Skin epidermis (tissue), 12 donors: ENCODE data around the gene MDK.

Source experiments
- H3K27ac ChIP-seq, 21 experiments: fragments of 200-600 bp; sonication (generic) in 11 of 21; one replicate each; pipeline ENCODE4 v1.5.0; 2020; ENCODE audit warnings: mild to moderate bottlenecking in 3 of 21, inconsistent platforms in 2 of 21, moderate library complexity in 2 of 21
- H3K4me3 ChIP-seq, 7 experiments: fragments of 200-600 bp; sonication (generic) in 2 of 7; one replicate each; pipeline ENCODE4 v1.5.0; 2020; ENCODE audit warnings: inconsistent platforms in 2 of 7, mild to moderate bottlenecking in 2 of 7, moderate library complexity in 1 of 7

The MDK gene

GRCh38 chr11:46390331-46391171 lies 9.1 kb downstream of the MDK start:
- Histone ChIP-seq H3K4me3 (no peak overlapping the region), H3K27ac (no peak overlapping the region)

- no peak overlapping the region for H3K27ac ChIP-seq
- H3K4me3 ChIP-seq, result peak overlapping the region in 6 of 7 experiments; percentile 20 to 40 (median 32)
Observed at GRCh38 chr11:46391186-46391577, 9.7 kb downstream of the MDK start.

GRCh38 chr11:46391578-46392420 lies 10.3 kb downstream of the MDK start, which contains the start of gene CHRM4:
CHRM4 (minus strand) TSS chr11:46391776; CDS start chr11:46386557, 5,219 bp downstream.
- Histone ChIP-seq H3K4me3 (peak within 1 kb of the TSS; percentile 8 to 40 (median 29)), H3K27ac (no peak within 1 kb of the TSS)

GRCh38 chr11:46392421-46393230 lies 11.2 kb downstream of the MDK start:
- peak overlapping the region; percentile 8 to 40 (median 29) for H3K4me3 ChIP-seq
- H3K27ac ChIP-seq, result no peak overlapping the region

GRCh38 chr11:46393231-46393616 lies 11.8 kb downstream of the MDK start:
- Histone ChIP-seq H3K4me3 (no peak overlapping the region), H3K27ac (no peak overlapping the region)

- H3K4me3 ChIP-seq, result no peak overlapping the region
- no peak overlapping the region for H3K27ac ChIP-seq
Observed at GRCh38 chr11:46393759-46394158, 12.3 kb downstream of the MDK start.

- H3K4me3 ChIP-seq, result no peak overlapping the region
- H3K27ac ChIP-seq, result no peak overlapping the region
Observed at GRCh38 chr11:46397526-46397925, 16.1 kb downstream of the MDK start.

GRCh38 chr11:46402957-46403902 lies 21.8 kb downstream of the MDK start:
- Histone ChIP-seq H3K27ac (no peak overlapping the region), H3K4me3 (no peak overlapping the region)

- no peak overlapping the region for H3K27ac ChIP-seq
- H3K4me3 ChIP-seq, result no peak overlapping the region
Observed at GRCh38 chr11:46404476-46405017, 23.1 kb downstream of the MDK start.

GRCh38 chr11:46407635-46408034 lies 26.2 kb downstream of the MDK start:
- no peak overlapping the region for H3K4me3 ChIP-seq
- no peak overlapping the region for H3K27ac ChIP-seq

- Histone ChIP-seq H3K27ac (no peak overlapping the region), H3K4me3 (no peak overlapping the region)
Observed at GRCh38 chr11:46408407-46408986, 27.0 kb downstream of the MDK start.

- H3K27ac ChIP-seq, result no peak overlapping the region
Observed at GRCh38 chr11:46410021-46410420, 28.6 kb downstream of the MDK start.

GRCh38 chr11:46413760-46414465 lies 32.4 kb downstream of the MDK start:
- H3K4me3 ChIP-seq, result no peak overlapping the region
- no peak overlapping the region for H3K27ac ChIP-seq

More at GRCh38 chr11:46410021-46410420, 28.6 kb downstream of the MDK start:
- H3K4me3 ChIP-seq, result no peak overlapping the region

GRCh38 chr11:46414466-46414796 lies 33.0 kb downstream of the MDK start:
- H3K4me3 ChIP-seq, result no peak overlapping the region
- H3K27ac ChIP-seq, result no peak overlapping the region

- no peak overlapping the region for H3K4me3 ChIP-seq
- H3K27ac ChIP-seq, result no peak overlapping the region
Observed at GRCh38 chr11:46414879-46415278, 33.4 kb downstream of the MDK start.

GRCh38 chr11:46417711-46418110 lies 36.2 kb downstream of the MDK start:
- Histone ChIP-seq H3K4me3 (no peak overlapping the region), H3K27ac (no peak overlapping the region)

GRCh38 chr11:46418751-46419150 lies 37.3 kb downstream of the MDK start:
- H3K4me3 ChIP-seq, result no peak overlapping the region
- H3K27ac ChIP-seq, result no peak overlapping the region

- H3K27ac ChIP-seq, result no peak overlapping the region
- H3K4me3 ChIP-seq, result no peak overlapping the region
Observed at GRCh38 chr11:46420513-46420912, 39.0 kb downstream of the MDK start.
